GM12878 (cell line): ENCODE results near the gene ASB6. TPM values are rescaled to one million over a fixed set of nuclear protein-coding genes. Genes with fewer than 3 reads are reported as not detected.

ENCODE experiments used
- ASH2L ChIP-seq: fragments of 300-600, 200-600 bp; sonication (generic); IDR thresholded peaks from 2 replicates; pipeline ENCODE4 v1.6.1; 2017; ENCODE audit warnings: low read depth, mild to moderate bottlenecking, borderline replicate concordance
- ATF2 ChIP-seq: IDR thresholded peaks from 2 replicates; pipeline ENCODE4 v1.6.1; 2012; ENCODE audit warnings: low read length, inconsistent platforms
- ATF7 ChIP-seq: fragments of 450-650 bp; IDR thresholded peaks from 2 replicates; pipeline ENCODE4 v1.6.1; 2016; ENCODE audit warnings: low read depth, mild to moderate bottlenecking
- BACH1 ChIP-seq: fragments of 450-650 bp; IDR thresholded peaks from 2 replicates; pipeline ENCODE4 v1.6.1; 2017; ENCODE audit warnings: mild to moderate bottlenecking, borderline replicate concordance
- CREM ChIP-seq: IDR thresholded peaks from 2 replicates; pipeline ENCODE4 v1.6.1; 2014; ENCODE audit warnings: antibody characterized with exemption, low read depth
- E2F4 ChIP-seq: IDR thresholded peaks from 2 replicates; pipeline ENCODE4 v1.6.1; 2012; ENCODE audit warnings: low read depth, low read length, improper control_type of control experiment
- EP300 ChIP-seq, 2 experiments: fragments of 150-350 bp in 1 of 2; IDR thresholded peaks; 2 replicates each; pipeline ENCODE4 v1.6.1; 2011 to 2012; ENCODE audit warnings: low read depth in 2 of 2, low read length in 2 of 2, borderline replicate concordance in 1 of 2, improper control_type of control experiment in 1 of 2, inconsistent platforms in 1 of 2; ENCODE audit not compliant: control insufficient read depth in 1 of 2
- HCFC1 ChIP-seq: fragments of 150-350 bp; IDR thresholded peaks from 2 replicates; pipeline ENCODE4 v1.6.1; 2014; ENCODE audit warnings: low read length
- KDM1A ChIP-seq: fragments of 200-600 bp; sonication (generic); IDR thresholded peaks from 2 replicates; pipeline ENCODE4 v1.6.1; 2016; ENCODE audit warnings: borderline replicate concordance
- MYC ChIP-seq: IDR thresholded peaks from 2 replicates; pipeline ENCODE4 v1.6.1; 2011; ENCODE audit warnings: mild to moderate bottlenecking, low read length, moderate library complexity, inconsistent platforms; ENCODE audit not compliant: insufficient read depth, insufficient replicate concordance, insufficient read length, severe bottlenecking
- NFXL1 ChIP-seq: fragments of 450-650 bp; IDR thresholded peaks from 2 replicates; pipeline ENCODE4 v1.6.1; 2017; ENCODE audit warnings: antibody characterized with exemption, mild to moderate bottlenecking, borderline replicate concordance
- NR2C2 ChIP-seq: IDR thresholded peaks from 2 replicates; pipeline ENCODE4 v1.6.1; 2011; ENCODE audit warnings: borderline replicate concordance, low read depth; ENCODE audit not compliant: control insufficient read depth, insufficient read length
- PAX8 ChIP-seq: fragments of 450-650 bp; IDR thresholded peaks from 2 replicates; pipeline ENCODE4 v1.6.1; 2017; ENCODE audit warnings: mild to moderate bottlenecking, moderate library complexity
- RCOR1 ChIP-seq: conservative IDR thresholded peaks from 2 replicates; pipeline ENCODE4 v1.6.1; 2012; ENCODE audit warnings: low read depth, low read length, improper control_type of control experiment
- SMAD5 ChIP-seq: IDR thresholded peaks from 2 replicates; pipeline ENCODE4 v1.6.1; 2016; ENCODE audit warnings: antibody characterized with exemption, low read depth
- SMC3 ChIP-seq: IDR thresholded peaks from 2 replicates; pipeline ENCODE4 v1.6.1; 2011; ENCODE audit warnings: low read length, improper control_type of control experiment, borderline replicate concordance
- SP1 ChIP-seq: IDR thresholded peaks from one replicate; pipeline ENCODE4 v1.6.1; 2011; ENCODE audit warnings: low read depth, low read length
- SUPT20H ChIP-seq: IDR thresholded peaks from 2 replicates; pipeline ENCODE4 v1.6.1; 2011; ENCODE audit warnings: low read depth, mild to moderate bottlenecking, low read length, moderate library complexity, borderline replicate concordance; ENCODE audit not compliant: control insufficient read depth
- ZNF217 ChIP-seq: fragments of 450-650 bp; IDR thresholded peaks from 2 replicates; pipeline ENCODE4 v1.6.1; 2017; ENCODE audit warnings: antibody characterized with exemption, mild to moderate bottlenecking
- ZNF24 ChIP-seq: fragments of 450-650 bp; IDR thresholded peaks from 2 replicates; pipeline ENCODE4 v1.6.1; 2017; ENCODE audit warnings: antibody characterized with exemption, mild to moderate bottlenecking
- ZNF384 ChIP-seq: IDR thresholded peaks from 2 replicates; pipeline ENCODE4 v1.6.1; 2012; ENCODE audit warnings: low read depth, mild to moderate bottlenecking, low read length, improper control_type of control experiment, borderline replicate concordance
- ZNF592 ChIP-seq: fragments of 450-650 bp; IDR thresholded peaks from 2 replicates; pipeline ENCODE4 v1.6.1; 2017; ENCODE audit warnings: mild to moderate bottlenecking, moderate library complexity
- polyA plus RNA-seq, 11 experiments: library from polyadenylated mRNA; depleted of rRNA in 4 of 11; unstranded in 6 of 11; stranded (reverse) in 5 of 11; fragments of >200 nt; fragmentation: Nextera tagmentation in 4 of 11; fragmentation: Illumina TruSeq in 1 of 11; extraction: Ambion mirVana in 4 of 11; extraction: Trizol in 1 of 11; gene quantifications; 1 replicate in 1 of 11; 2 replicates in 10 of 11; pipeline versions ENCODE4 v1.2.1 to v1.2.3, GENCODE V29; 2011 to 2016; ENCODE audit warnings: inconsistent platforms in 2 of 11, missing spikeins in 2 of 11, low read depth in 1 of 11
- total RNA-seq, 4 experiments: library from RNA; depleted of rRNA in 3 of 4; stranded (reverse); fragments of >200 nt in 3 of 4; fragmentation: Illumina TruSeq in 1 of 4; extraction: Trizol in 1 of 4; gene quantifications; 2 replicates each; pipeline versions ENCODE4 v1.2.1 to v1.2.3, GENCODE V29; 2013 to 2021
- TF ChIP-seq, protein P1 (sequence below): IDR thresholded peaks from 2 replicates; pipeline ENCODE4 v1.6.1; 2012; ENCODE audit warnings: low read depth, low read length, improper control_type of control experiment

Gene ASB6
- total and polyA plus RNA-seq, 10 of the 15 experiments (the other 5 are each of a cell fraction or from before 2014, with no cell fraction given), result 0.80 to 18.2 (median 9.9) TPM

DNA sequence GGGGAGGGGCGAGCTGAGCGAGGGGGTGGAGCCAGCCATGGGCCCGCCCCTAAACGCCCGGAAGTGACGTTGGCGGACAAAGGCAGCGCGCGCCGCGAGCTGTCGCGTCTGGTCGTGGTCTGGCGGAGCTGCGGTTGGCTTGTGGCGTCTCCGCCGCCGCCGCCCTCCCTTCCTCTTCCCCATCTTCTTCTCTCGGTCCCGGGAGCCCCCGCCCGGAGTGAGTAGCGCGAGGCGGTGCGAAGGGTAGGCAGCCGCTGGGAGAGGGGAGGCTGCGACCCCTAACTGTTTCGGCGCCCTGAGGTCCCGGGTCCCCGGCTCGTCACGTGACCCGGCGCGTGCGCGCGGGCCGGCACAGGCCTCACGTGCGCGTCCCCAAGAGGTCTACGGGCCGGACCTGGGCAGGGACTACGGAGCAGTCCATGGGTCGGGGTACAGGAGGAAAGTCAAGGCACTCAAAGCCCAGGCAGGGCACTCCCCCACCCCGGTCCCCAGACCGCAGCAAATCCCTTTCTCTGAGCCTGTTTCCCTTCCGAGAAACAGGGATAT lies 15.8 kb downstream of the ASB6 start, which contains the start of gene NTMT1 (continued):
- TF ChIP-seq, protein P1, sequence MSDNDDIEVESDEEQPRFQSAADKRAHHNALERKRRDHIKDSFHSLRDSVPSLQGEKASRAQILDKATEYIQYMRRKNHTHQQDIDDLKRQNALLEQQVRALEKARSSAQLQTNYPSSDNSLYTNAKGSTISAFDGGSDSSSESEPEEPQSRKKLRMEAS, result peak; percentile 88
- TF ChIP-seq NR2C2 (no peak), SUPT20H (no peak), ASH2L (no peak), ZNF217 (no peak), KDM1A (no peak), E2F4 (no peak), CREM (peak; percentile 95), HCFC1 (no peak), BACH1 (peak; percentile 89), MYC (peak; percentile 90), PAX8 (no peak), EP300 (IDR thresholded peaks at IDR 0.05; ENCODE audit: borderline replicate concordance in 1 of 2, control insufficient read depth in 1 of 2, low read depth in 2 of 2, low read length in 2 of 2) (no peak; a peak in 1 of 4 replicates), SMAD5 (peak; percentile 20; the same call in 1 of the 2 replicates), ATF7 (no peak), ATF2 (no peak), NFXL1 (no peak), ZNF24 (no peak), SMC3 (no peak), RCOR1 (no peak), ZNF592 (no peak), ZNF384 (no peak), SP1 (peak; percentile 60)
